Natural killer cell (primary cell): ENCODE results near the gene SLC25A38. TPM values are rescaled to one million over a fixed set of nuclear protein-coding genes. Genes with fewer than 3 reads are reported as not detected.

ENCODE experiments used
- ATAC-seq, 3 donors: fragments of 150-1000 bp in 2 of 3; fragments of 200-7000 bp in 1 of 3; cut with Tn5 transposase; 1 replicate in 1 of 3; 2 replicates in 2 of 3; pipeline ENCODE4 v1.10.0; 2021; ENCODE audit warnings: mild to moderate bottlenecking in 2 of 3, moderate library complexity in 2 of 3
- DNase-seq, 2 donors: peaks; one replicate each; pipeline versions ENCODE4 v3.0.0 to v3.0.0-alpha.2; 2013 to 2021; ENCODE audit warnings: mixed read lengths in 1 of 2
- H3K27ac ChIP-seq: one replicate; pipeline ENCODE4 v1.5.1; 2013; ENCODE audit warnings: mild to moderate bottlenecking, low read length
- H3K27me3 ChIP-seq: one replicate; pipeline ENCODE4 v1.6.1; 2013; ENCODE audit warnings: low read length; ENCODE audit not compliant: control insufficient read depth, insufficient read depth
- H3K36me3 ChIP-seq: one replicate; pipeline ENCODE4 v1.6.1; 2013; ENCODE audit warnings: low read length; ENCODE audit not compliant: control insufficient read depth, insufficient read depth
- H3K4me1 ChIP-seq: one replicate; pipeline ENCODE4 v1.6.1; 2013; ENCODE audit warnings: low read length; ENCODE audit not compliant: control insufficient read depth, insufficient read depth
- H3K4me3 ChIP-seq: one replicate; pipeline ENCODE4 v1.5.1; 2013; ENCODE audit warnings: low read length
- H3K9me3 ChIP-seq: one replicate; pipeline ENCODE4 v1.6.1; 2013; ENCODE audit warnings: low read length; ENCODE audit not compliant: control insufficient read depth, insufficient read depth
- H3K27ac Mint-ChIP-seq, 2 donors: one replicate each; pipeline ENCODE4 v1.8.0; 2022; ENCODE audit warnings: mild to moderate bottlenecking in 2 of 2, mixed read lengths in 2 of 2, moderate library complexity in 1 of 2
- H3K27me3 Mint-ChIP-seq, 2 donors: one replicate each; pipeline ENCODE4 v1.8.0; 2022; ENCODE audit warnings: low read depth in 2 of 2, mixed read lengths in 2 of 2
- H3K36me3 Mint-ChIP-seq: one replicate; pipeline ENCODE4 v1.8.0; 2022; ENCODE audit warnings: mixed read lengths
- H3K4me1 Mint-ChIP-seq, 2 donors: one replicate each; pipeline ENCODE4 v1.8.0; 2022; ENCODE audit warnings: mixed read lengths in 2 of 2
- H3K4me3 Mint-ChIP-seq: one replicate; pipeline ENCODE4 v1.8.0; 2022; ENCODE audit warnings: mild to moderate bottlenecking, moderate library complexity, mixed read lengths
- H3K9me3 Mint-ChIP-seq, 2 donors: one replicate each; pipeline ENCODE4 v1.8.0; 2022; ENCODE audit warnings: mixed read lengths in 2 of 2
- WGBS: methylation state at CpG from one replicate; pipeline ENCODE4 v1.1.7; 2013; ENCODE audit warnings: missing lambda C conversion rate; ENCODE audit not compliant: insufficient coverage; 5-methylcytosine and 5-hydroxymethylcytosine counted together
- intact Hi-C: fragments of 100-400 bp; cut with micrococcal nuclease; formaldehyde crosslinking; loops from one replicate; pipeline ENCODE4 v1.14.2; 2022
- total RNA-seq, 4 donors: library from RNA; stranded (reverse); fragments of 120-200 nt in 1 of 4; gene quantifications; one replicate each; pipeline versions ENCODE4 v1.2.3 to v1.2.4, GENCODE V29; 2013 to 2022
- TF ChIP-seq, protein P1 (sequence below): fragments of 200-600 bp; IDR thresholded peaks from one replicate; pipeline ENCODE4 v1.8.0; 2022; ENCODE audit warnings: antibody characterized with exemption

Gene SLC25A38
- total RNA-seq, 3 donors from 2014 or later (not counting 1 experiment from before 2014, with no cell fraction given): 40.0 to 44.7 (median 41.7) TPM

DNA sequence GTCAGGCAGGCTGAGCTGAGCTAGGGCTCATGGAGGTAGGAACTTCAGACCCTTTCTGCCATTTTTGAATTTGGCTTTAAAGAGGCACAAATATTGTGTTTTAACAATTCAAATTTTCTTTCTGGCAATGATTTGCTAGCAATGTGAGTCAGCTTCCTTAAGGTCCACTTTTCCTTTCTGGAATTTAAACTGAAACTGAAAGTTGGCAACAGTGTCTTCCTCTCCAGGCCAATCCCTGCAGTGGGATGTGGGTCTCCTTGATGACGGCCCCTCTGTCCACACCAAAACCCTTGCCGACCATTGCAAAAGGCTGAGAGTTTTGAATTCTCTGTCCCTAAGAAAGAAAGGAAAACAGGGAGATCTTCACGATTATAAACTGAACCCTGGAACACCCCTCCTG is 50.5 kb downstream of the SLC25A38 start:
- DNase-seq (no peak), ATAC-seq (no peak)
- Mint-ChIP-seq H3K4me1 (no peaks in the 10 kb centered on the region), H3K9me3 (no peaks in the 10 kb centered on the region), H3K27me3 (peaks cover 0 to 9% of the 10 kb centered on the region in 2 donors), H3K36me3 (no peaks in the 10 kb centered on the region), H3K27ac (no peak overlapping the region), H3K4me3 (no peak overlapping the region)
- Histone ChIP-seq H3K4me1 (no peaks in the 10 kb centered on the region), H3K36me3 (no peaks in the 10 kb centered on the region), H3K4me3 (no peak overlapping the region), H3K27ac (no peak overlapping the region), H3K9me3 (no peaks in the 10 kb centered on the region), H3K27me3 (no peaks in the 10 kb centered on the region)
- intact Hi-C loops: no loop called here
- 93% methylated on average over 3 of the region's 3 CpGs for WGBS
- TF ChIP-seq, protein P1, sequence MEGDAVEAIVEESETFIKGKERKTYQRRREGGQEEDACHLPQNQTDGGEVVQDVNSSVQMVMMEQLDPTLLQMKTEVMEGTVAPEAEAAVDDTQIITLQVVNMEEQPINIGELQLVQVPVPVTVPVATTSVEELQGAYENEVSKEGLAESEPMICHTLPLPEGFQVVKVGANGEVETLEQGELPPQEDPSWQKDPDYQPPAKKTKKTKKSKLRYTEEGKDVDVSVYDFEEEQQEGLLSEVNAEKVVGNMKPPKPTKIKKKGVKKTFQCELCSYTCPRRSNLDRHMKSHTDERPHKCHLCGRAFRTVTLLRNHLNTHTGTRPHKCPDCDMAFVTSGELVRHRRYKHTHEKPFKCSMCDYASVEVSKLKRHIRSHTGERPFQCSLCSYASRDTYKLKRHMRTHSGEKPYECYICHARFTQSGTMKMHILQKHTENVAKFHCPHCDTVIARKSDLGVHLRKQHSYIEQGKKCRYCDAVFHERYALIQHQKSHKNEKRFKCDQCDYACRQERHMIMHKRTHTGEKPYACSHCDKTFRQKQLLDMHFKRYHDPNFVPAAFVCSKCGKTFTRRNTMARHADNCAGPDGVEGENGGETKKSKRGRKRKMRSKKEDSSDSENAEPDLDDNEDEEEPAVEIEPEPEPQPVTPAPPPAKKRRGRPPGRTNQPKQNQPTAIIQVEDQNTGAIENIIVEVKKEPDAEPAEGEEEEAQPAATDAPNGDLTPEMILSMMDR: no peak

DNA sequence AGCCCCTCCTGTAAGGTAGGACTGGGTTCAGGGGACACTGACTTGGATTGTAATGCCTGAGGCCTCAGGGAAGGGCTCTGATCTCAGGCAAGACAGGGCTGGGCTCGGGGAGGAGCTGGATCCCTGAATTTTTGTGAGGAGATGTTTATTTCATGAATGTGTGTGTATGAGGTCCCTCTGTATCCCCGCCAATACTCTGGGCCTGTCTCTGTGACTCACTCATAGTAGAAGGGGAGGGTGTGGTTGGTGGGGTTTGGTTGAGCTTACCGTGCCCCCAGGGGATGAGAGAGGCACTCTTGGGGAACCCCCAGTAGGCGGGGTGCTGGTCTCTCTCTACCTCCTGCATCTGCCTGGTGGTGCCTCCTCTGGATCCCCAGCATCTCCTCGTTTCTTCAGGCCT is 51.4 kb downstream of the SLC25A38 start:
- peaks cover 0 to 6% of the 10 kb centered on the region in 2 donors for H3K27me3 Mint-ChIP-seq
- no peaks in the 10 kb centered on the region for H3K36me3 Mint-ChIP-seq
- TF ChIP-seq, protein P1: no peak
- H3K9me3 ChIP-seq: no peaks in the 10 kb centered on the region
- H3K4me3 Mint-ChIP-seq: no peak overlapping the region
- H3K27ac Mint-ChIP-seq: no peak overlapping the region
- H3K27ac ChIP-seq: no peak overlapping the region
- no peaks in the 10 kb centered on the region for H3K9me3 Mint-ChIP-seq
- no peak for ATAC-seq
- H3K4me3 ChIP-seq: no peak overlapping the region
- intact Hi-C loops: no loop called here
- H3K36me3 ChIP-seq: no peaks in the 10 kb centered on the region
- no peak for DNase-seq
- WGBS: 75% methylated on average over 4 of the region's 5 CpGs
- no peaks in the 10 kb centered on the region for H3K27me3 ChIP-seq
- no peaks in the 10 kb centered on the region for H3K4me1 ChIP-seq
- H3K4me1 Mint-ChIP-seq: no peaks in the 10 kb centered on the region

DNA sequence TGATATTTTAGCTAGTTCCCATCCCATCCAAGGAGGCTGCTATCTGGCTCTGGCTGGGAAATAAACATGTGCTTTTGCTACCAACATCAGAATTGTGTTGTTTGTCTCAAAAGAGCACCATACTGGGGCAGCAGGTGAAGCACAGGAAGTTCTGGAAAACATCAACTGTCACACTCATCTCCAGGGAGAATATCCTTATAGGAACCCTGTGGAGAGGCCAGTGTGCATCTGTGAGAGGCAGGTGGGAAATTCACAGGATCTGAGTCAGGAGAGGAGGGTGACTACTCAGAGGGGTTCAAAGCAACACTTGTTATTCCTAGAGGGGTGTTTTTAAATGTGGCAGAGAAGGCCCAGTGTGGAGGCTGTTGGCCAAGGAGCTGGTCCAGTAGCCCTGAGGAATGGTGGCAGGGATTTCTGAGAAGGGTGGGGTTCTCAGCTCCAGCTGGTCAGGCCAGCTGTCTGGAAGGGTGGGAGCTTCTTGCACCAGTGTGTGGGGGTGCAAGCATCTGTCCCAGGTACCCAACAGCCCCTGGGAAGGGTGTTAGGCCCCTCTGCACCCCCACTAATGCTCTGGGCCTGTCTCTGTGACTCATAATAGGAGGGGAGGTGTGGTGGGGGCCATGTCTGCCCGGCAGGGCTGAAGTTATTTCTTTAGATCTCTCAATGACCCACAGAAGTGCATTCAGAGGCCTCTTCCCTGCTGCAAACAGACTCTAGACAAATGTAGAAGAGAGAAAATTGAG is 52.0 kb downstream of the SLC25A38 start:
- H3K4me1 ChIP-seq: no peaks in the 10 kb centered on the region
- H3K36me3 ChIP-seq: no peaks in the 10 kb centered on the region
- Mint-ChIP-seq H3K27ac (no peak overlapping the region), H3K27me3 (peaks cover 0 to 6% of the 10 kb centered on the region in 2 donors), H3K9me3 (no peaks in the 10 kb centered on the region), H3K4me3 (no peak overlapping the region), H3K4me1 (no peaks in the 10 kb centered on the region), H3K36me3 (no peaks in the 10 kb centered on the region)
- intact Hi-C loops: no loop called here
- H3K9me3 ChIP-seq: no peaks in the 10 kb centered on the region
- ATAC-seq (no peak), DNase-seq (no peak)
- no peaks in the 10 kb centered on the region for H3K27me3 ChIP-seq
- H3K4me3 ChIP-seq: no peak overlapping the region
- WGBS: no CpG with 5 or more reads among the region's 1 CpG
- TF ChIP-seq, protein P1: no peak
- H3K27ac ChIP-seq: no peak overlapping the region

DNA sequence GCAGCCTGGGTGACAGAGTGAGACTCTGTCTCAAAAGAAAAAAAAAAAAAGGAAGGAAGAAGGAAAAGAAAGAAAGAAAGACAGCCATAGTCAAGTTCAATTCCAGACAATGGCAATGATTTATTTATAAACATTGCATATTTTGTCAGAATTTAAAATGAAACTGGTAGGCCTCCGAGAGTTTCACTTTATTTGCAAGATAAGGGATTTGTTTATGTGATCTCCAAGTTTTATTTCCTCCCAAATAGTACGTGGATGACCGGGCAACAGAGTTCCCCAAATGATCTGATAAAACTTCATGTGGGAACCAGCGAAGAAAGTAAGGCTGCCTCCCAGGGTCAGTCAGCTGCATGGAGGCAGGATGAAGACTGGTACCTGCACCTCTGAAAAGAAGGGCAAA is 55.7 kb downstream of the SLC25A38 start:
- H3K27me3 Mint-ChIP-seq: no peaks in the 10 kb centered on the region
- no peaks in the 10 kb centered on the region for H3K36me3 Mint-ChIP-seq
- H3K36me3 ChIP-seq: no peaks in the 10 kb centered on the region
- 88% methylated on average over 4 of the region's 4 CpGs for WGBS
- H3K4me1 Mint-ChIP-seq: no peaks in the 10 kb centered on the region
- no peak overlapping the region for H3K27ac ChIP-seq
- no peak overlapping the region for H3K4me3 ChIP-seq
- H3K27ac Mint-ChIP-seq: no peak overlapping the region
- ATAC-seq (no peak), DNase-seq (no peak)
- H3K4me3 Mint-ChIP-seq: no peak overlapping the region
- intact Hi-C loops: no loop called here
- TF ChIP-seq, protein P1: no peak
- H3K9me3 ChIP-seq: no peaks in the 10 kb centered on the region
- H3K9me3 Mint-ChIP-seq: no peaks in the 10 kb centered on the region
- H3K4me1 ChIP-seq: no peaks in the 10 kb centered on the region
- no peaks in the 10 kb centered on the region for H3K27me3 ChIP-seq
